Amniotic epithelial cell (primary cell): ENCODE measurements around the gene MRPL40.
"Not testable (repeated sequence)": the region's sequence is repeated elsewhere in the genome, so short reads cannot be mapped to it uniquely, and the experiment has no call there.

Experiments used
- DNase-seq: peaks from one replicate; pipeline ENCODE4 v3.0.0-alpha.2; 2010; ENCODE audit warnings: low read depth

MRPL40 gene

DNA sequence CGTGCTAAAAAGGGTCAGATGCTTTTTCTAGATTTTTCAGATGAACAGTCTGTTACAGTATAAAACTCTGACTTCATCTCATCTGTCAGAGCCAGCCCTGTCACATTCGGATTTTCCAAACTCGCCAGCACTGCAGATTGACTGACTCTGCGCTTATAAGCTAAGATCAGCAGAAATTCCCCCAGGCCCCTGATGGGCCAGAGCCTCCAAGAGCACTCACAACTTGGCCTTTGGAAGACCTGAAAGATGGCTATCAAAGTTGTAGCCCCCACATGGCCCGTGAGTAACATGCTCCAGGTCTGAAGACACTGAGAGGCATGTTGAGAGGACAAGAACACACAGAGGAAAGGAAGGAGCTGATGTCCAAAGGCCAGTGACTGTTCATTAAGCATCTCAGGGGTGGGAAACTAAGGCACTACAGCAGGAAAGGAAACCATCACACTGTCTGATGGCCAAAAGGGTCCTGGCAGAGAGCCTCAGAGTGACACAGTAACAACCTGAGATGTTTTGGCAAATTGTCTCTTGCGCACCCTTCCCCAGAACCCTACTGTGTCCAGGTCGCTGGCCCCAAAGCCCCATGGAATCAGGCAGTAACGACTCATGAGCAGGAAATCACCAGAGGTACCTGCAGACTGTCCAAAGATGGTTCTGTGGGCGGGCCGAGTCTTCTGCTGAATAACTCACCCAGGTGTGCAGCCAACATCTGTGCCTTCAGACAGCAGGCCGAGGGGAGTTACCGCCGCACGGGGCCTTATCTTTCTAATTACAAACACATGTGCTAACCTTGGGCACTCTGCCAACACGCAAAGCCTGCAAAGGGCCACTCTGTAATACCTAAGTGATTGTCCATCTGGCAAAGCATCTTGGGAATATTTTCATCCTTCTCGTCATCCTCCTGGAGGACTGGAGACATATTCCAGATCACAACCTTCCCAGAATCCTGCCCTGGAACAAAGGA is 24.4 kb upstream of the MRPL40 start:
- DNase-seq: peak; percentile 49

DNA sequence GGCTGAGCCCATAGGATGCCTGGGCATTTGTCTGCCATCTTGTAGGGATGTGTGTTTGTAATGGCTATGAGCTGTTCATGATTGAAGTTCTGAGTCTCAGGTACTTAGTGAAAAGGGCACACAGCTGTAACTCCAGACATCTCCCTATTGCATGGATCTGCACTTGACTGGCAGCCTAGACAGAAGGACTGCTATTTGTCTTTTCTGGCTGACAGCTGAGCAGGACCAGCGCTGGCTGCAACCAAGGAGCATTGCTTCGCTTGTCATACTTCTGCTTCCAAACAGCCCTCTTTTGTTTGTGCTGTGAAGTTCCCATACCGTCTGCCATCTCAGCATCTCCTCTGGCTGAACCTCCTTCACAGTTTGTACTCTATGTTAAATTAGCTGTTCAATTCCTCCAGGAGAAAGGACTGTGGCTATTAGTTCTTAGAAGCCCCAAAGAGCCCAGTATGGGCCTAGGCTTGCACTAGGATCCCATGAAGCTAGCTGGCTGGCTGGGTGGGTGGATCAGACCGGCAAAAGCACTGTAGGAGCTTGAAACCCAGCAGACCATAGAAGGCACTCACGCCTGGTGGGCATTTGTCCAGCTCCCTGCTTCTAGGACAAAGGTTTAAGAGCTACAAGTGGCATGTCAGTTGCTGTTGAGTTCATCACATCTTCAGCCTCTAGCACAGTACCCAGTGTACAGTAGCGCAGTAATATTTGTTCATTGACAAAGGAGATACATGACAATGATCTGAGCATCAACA is 21.2 kb upstream of the MRPL40 start:
- no peak for DNase-seq

DNA sequence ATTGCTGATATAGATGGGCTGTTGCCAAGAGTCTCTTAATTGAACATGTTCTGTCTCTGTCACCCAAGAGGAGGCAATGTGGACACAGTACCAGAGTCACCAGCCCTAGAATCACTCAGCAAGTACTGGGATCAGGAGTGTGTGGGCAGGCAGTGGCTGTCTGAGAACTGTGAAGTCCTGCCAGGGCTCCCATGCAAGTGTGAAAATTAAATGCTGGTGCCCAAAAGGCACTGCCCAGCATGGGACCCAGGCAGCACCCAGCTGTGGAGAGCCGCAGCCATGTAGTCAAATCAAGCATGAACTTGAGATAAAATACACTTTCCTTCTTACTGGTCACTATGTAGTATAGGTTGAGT is 20.7 kb upstream of the MRPL40 start:
- no peak for DNase-seq

DNA sequence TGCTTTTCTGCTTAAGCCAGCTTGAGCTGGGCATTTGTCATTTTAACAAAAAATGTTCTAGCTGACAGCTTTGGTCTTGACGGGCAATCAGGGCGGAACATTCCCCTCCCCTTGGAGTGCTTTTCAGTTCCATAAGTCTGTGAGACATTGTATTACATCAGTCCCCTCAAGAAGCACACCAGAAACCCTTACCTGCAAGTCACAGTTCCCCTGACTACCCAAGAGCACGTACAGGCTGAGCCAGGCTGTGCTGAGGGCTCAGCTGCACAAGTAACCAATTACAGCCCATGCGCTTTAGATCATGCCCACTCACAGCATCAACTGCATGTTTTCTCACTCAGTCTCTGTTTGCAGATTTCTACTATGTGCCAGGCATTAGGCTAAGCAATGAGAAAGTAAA is 19.9 kb upstream of the MRPL40 start:
- no peak for DNase-seq

DNA sequence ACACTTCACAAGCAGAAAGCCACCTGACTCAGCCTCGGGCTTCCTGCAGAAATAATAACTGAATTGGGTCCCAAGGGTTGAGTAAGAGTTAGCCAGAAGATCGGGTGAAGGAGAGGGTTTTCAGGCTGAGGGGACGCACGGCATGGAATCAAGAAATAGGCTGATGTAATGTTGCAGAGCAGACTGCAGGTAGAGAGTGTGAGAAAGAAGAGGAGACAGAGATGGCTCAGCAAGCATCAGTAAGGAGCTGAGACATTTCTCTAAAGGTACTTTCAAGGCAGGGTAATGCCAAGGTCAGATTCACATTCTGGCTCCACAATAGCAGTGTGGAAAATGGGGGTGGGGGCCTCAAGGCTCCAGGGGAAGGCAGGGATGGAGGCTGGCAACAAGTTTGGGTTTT is 19.4 kb upstream of the MRPL40 start:
- no peak for DNase-seq

DNA sequence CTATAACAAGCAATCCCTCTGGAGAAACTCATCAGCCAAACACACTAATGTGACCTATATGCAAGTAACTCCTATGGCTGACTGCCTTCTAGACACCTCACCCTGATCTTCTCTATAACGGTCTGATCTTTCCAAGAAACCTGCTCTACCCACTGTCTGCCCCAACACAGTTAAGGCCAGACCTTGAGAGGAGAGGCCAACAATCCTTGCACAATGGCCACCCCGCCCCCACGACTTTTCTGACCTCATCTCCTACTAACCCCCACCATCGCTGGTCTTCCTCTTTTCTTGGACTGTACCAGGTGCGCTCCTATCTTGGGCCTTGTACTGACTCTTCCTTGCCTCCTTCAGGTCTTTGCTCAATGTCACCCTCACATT is 13.3 kb upstream of the MRPL40 start:
- DNase-seq: no peak

DNA sequence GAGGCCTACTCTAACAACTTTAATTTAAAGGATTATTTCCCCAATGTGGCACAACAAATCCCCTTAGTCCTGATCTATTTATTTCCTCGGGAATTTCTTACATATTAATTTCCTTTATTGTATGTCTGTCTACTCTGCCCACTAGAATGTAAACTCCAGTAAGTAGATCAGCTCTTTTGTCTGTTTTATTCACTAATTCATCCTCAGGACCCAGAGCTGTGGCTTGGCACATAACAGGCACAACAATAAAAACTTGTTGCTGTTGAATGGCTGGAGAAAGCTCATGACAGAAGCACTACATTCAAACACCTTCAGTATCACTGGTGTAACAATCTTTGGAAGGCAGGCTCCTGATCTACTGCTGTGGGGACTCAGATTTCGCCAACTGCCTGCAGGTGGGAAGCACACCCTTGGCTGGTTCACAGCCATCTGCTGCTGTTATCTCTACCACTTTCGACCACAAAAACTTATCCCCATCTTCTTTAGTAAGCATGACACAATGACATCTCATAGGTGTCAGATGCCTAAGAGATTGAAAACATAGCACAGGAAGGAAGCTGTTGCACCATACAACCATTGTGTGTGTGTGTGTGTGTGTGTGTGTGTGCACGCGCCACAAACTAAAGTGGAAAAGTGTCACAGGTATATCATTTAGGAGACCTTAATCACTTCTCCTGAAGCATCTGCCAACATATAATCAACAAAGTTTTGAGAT is 12.7 kb upstream of the MRPL40 start:
- DNase-seq: peak; percentile 46

DNA sequence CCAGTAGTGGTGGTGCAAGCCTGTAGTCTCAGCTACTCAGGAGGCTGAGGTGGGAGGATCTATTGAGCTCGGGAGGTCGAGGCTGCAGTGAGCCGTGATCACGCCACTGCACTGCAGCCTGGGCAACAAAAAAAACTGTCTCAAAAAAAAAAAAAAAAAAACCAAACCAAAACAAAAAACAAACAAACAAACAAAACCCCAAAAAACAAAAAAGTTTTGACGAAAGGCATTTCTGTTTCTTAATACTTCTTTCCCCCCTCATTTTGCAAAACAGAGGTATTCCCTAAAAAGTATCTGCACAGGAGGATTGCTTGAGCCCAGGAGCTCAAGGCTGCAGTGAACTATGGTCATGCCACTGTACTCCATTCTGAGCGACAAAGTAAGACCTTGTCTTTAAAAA is 12.0 kb upstream of the MRPL40 start:
- no peak for DNase-seq

DNA sequence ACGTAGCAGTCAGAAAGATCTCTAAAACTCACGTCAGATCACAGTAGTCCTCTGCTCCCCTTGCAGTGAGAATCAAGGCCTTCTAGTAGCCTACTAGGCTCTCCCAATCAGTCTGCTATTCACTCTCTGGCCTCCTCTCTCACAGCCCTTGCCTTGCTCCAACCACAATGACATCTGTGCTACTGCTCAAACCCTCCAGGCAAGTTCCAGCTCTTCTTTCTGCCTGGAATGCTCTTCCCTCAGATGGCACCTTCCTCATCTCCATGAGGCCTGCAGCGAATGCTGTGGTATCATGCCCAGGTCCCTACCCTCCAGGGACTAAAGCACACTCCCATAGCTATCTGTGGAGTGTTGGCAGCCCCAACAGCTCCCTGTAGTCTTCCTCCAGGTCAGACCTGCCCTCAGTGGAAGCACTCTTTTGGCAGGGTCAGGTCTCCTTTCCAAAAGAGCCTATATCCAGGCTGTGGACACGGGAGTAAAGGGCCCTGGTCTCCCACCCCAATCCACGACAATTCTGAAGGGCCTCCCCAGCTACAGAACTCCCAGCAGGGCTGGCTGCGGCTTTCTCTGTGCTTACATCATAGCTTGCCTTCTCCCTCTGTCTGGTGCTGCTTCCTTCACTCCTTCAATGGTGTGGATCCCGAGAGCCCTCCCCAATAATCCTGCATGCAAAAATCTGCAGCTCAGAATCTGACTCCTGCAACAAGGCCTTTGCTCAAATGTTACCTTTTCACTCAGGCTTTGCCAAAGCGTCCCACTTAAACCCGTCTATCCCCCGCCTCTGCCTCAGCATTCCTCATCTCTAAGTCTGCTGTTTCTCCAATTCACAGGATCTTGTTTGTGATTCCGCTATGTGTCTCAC is 9.7 kb upstream of the MRPL40 start:
- no peak for DNase-seq

DNA sequence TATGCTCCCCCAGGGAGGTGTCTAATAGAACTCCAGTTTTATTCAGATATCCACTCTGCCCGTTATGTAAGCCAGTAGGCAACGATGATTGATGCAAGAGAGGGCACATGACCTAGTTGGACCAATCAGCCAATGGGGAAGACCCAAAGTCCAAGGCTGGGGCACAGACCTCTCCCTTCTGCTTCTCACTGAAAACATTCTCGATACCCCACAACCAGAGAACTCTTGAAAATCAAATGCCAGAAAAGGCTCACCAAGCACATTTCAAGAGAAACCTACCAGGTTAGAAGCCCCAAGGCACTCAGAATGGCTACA is 8.2 kb upstream of the MRPL40 start:
- no peak for DNase-seq

DNA sequence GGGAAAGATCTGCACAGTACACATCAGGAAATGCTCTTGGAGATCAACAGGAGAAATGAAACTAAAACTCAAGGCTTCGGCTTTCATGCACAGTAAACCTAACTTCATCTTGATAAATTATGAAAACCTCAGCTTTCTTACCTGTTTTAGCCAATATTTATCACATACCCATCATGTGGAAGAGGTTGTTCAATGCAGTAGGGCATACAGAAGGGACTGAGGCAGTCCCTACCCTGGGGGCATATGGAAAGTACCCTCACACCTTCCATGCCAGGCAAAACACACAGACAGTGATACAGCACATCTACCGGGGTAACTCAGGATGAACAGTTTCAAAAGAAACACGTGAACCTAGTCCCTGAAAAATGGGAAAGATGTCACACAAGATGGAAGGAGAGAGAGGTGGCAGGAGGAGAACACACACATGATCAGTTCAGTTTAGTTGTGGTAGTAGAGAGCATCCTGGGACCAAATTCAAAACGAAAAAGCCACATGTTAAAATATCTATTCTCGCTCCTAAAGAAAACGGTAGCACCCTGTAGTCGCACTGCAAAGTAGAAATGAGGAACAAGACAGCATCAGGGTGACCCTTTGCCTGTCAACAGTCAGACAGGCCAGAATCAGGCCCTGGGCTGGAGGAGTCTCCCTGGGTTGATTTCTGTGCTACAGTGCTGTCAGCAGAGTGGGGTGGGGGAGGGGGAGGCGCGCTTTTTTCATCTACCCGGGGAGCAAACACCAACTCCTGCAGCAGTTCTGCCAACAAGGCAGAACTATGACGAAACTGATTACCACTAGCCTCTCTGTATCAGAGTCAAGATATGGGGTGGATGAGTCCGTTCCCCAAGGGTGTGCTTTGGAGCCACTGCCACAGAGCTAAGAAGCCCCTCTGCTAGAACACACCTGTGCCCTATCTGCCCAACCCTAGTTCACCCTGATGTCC is 2.1 kb upstream of the MRPL40 start:
- peak; percentile 90 for DNase-seq

DNA sequence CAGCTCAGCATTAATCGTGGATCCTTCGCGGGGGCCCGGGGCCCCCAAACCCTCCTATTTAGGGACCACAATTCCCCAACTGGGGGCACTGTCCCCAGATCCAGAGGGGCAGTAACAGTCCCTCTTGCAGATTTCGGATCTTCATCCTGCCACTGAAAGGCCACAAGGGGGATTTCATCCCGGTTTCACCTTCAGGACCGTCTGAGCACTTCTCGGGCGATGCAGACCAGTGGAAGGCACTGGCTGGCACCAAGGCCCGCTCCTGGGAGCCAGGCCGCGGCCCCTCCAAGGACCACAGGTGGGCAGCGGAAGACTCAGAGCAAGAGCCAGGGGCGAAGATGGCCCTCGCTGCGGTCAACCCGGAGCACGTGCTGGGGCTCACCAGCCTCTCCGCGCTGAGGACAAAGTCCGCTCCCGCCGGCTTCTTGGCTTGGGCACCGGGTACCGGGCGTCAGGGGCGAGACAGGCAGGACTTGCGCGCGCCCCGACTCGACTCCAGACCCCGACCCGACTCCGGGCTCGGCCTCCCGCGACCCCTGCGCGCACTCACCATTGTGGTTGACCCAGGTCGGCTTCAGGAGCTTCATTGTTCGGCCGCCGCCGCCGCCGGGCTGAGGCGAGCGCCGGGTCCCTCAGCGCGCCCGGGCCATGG is 1.3 kb upstream of the MRPL40 start:
- peak; percentile 33 for DNase-seq

DNA sequence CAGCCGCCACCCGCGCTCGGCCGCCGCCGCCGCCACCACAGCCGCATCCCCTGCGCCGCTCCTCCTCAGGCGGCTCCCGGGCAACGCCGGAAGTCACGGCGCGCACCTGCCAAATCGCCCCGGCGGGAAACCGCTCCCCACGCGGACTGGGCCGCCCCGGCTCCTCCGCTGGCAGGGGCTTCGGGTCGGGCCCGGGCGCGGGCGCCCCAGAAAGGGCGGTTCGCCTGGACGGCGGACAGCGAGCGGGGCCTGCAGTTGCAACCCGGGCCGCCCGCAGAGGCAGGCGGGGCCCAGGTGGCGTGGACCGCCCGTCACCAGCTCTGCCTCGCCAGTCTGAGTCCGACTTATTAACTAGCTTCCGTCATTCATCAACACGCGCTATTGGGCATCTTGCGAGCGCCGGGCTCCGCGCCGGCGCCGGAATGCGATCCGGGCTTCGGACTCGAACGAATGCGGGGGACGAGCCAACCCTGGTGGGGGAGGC is 654 bp upstream of the MRPL40 start, which contains the start of gene HIRA:
Gene HIRA, minus strand, starts transcription at position 85 of the 484 bp plus-strand sequence. CDS start 257 bp downstream, outside the sequence.
- peak; percentile 74 for DNase-seq

DNA sequence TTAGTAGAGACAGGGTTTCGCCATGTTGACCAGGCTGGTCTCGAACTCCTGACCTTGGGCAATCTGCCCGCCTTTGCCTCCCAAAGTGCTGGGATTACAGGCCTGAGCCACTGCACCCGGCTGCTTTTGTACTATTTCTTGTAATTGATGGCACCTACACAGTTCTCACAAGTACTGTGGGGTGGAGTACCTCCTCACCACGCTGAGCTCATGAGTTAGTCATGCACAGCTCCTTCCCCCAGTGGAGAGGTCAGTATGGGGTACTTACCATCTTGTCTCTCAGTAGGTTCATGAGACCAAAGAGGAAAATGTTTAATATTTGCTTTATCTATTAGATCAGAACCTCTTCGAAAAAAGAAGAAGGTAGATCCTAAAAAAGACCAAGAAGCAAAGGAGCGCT is 2.1 kb downstream of the MRPL40 start:
- no peak for DNase-seq

DNA sequence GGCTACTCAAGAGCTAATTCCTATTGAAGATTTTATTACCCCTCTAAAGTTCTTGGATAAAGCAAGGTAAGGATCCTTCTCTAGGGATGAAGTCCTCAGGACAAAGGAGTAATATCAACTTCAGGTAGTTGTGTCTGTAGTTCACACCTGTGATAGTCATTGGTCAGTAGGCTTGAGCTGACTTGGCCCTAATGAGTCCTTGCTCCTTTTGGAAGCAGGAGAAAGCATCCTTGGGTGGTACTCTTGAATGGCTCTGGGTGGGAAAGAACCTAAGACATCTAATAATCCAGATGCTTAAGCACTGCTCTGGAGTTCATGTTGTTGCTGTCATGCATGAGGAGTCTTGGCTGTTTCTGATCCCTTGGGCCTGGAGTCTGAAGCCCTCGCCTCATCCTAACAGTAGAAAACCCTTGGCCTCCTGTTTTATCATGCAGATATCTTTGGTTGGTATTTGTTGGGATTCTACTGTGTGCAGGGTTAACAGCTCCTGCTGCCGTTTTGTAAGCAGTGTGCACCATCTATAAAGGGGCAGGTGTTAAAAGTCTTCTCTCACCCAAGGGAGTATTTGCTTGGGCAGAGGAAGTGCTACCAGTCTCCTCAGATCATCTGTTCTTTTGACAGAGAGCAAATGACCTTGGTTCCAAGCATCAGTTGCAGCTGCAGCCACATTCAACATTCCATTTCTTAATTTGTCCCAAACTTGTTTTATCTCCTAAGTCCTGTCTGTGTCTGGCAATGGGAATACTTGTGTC is 2.7 kb downstream of the MRPL40 start:
- DNase-seq: no peak

DNA sequence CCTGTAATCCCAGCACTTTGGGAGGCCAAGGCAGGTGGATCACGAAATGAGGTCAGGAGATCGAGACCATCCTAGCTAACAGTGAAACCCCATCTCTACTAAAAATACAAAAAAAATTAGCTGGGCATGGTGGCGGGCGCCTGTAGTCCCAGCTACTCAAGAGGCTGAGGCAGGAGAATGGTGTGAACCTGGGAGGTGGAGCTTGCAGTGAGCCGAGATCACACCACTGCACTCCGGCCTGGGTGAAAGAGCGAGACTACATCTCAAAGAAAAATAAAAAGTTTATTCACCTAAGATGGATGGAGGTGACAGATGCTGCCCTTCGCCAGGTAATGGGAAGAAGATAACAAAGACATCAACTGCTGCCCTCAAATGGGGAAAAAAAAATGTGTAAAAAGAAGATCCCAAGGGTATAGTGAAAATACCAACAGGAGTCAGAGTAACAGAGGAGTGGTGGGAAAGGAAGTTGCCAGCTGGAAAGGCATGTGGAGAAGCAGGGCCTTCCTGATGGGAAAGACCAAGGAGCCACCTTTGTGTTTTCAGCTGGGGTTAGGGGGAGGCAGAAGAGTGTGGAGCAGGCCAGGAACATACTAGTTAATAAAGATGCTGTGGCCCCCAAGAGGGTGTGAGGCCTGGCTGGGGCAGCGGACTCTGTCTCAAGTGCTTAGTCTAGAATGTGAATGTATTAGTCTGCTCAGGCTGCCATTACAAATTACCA is 4.3 kb downstream of the MRPL40 start:
- DNase-seq: not testable (repeated sequence)

DNA sequence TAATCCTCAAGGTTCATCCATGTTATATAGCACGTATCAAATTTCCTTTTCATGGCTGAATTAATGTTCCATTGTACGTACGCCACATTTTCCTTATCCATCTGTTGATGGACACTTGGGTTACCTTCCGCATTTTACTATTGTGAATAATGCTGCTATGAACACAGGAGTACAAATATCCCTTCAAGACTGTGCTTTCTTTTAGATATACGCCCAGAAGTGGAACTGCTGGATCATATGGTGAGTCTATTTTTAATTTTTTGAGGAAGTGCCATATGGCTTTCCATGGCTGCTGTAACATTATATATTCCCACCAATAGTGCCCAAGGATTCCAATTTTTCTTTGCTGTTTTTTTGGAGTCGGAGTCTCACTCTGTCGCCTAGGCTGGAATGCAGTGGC is 6.0 kb downstream of the MRPL40 start:
- DNase-seq: no peak

DNA sequence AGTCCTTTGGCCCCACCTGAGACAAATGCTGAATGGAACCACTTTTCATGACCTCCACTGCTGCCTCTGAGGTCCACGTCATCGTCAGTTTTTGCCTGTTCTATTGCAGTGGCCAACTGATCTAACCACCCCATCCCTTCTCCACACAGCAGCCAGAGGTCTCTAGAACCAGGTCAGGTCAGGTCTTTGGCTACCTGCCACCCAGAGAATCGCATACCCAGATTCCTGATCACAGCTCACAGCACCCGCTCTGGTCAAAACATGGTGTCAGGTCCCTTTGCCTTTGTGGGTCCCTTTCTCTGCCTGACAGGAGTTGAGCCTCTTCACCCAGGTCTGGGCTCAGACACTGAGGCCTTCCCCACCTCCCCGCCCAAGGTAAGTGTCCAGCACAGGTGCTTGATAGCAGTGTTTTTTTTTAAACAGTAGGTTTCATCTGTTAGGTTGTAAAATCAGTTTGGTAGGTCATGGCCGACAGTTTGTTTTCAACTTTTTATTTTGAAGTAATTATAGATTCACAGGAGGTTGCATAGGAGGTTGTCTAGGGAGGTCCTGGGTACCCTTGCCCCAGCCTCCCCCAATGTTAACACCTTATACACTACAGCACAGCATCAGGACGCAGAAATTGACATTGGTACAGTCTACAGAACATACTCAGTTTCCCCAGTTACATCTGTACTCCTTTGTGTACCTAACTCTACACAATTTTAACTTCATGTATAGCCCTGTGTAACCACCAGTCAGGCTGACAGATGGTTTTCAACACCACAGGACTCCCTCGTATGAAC is 8.3 kb downstream of the MRPL40 start:
- DNase-seq: no peak
